Testis (tissue), 3 donors: ENCODE measurements around the gene MLYCD. TPM values are rescaled to one million over a fixed set of nuclear protein-coding genes. Genes with fewer than 3 reads are reported as not detected.
A peak's percentile ranks its signal among the peaks of the same experiment; 100 is the strongest.

Experiments used
- DNase-seq: peaks from one replicate; pipeline ENCODE4 v3.0.0-alpha.2; 2019
- H3K27ac ChIP-seq, 2 donors: fragments of 200-600 bp; sonication (generic); one replicate each; pipeline ENCODE4 v1.5.1; 2019
- H3K27me3 ChIP-seq: fragments of 200-600 bp; sonication (generic); one replicate; pipeline ENCODE4 v1.5.1; 2019
- H3K36me3 ChIP-seq: fragments of 200-600 bp; sonication (generic); one replicate; pipeline ENCODE4 v1.5.1; 2017; ENCODE audit warnings: low read depth; ENCODE audit errors: missing control alignments
- H3K4me1 ChIP-seq: fragments of 200-600 bp; sonication (generic); one replicate; pipeline ENCODE4 v1.5.1; 2019
- H3K4me3 ChIP-seq, 2 donors: fragments of 200-600 bp; sonication (generic); one replicate each; pipeline ENCODE4 v1.5.1; 2017 to 2019
- H3K9me3 ChIP-seq: fragments of 200-600 bp; sonication (generic); one replicate; pipeline ENCODE4 v1.5.1; 2017
- CTCF ChIP-seq, 3 experiments: fragments of 450-650 bp in 2 of 3; fragments of 200-600 bp in 1 of 3; sonication (generic) in 1 of 3; IDR thresholded peaks; one replicate each; pipeline ENCODE4 v1.5.1; 2016 to 2019; ENCODE audit warnings: antibody characterized with exemption in 3 of 3, mild to moderate bottlenecking in 2 of 3, moderate library complexity in 1 of 3
- POLR2A ChIP-seq: fragments of 450-650 bp; IDR thresholded peaks from one replicate; pipeline ENCODE4 v1.6.1; 2017; ENCODE audit warnings: antibody characterized with exemption, mild to moderate bottlenecking, moderate library complexity
- WGBS, 2 donors: methylation state at CpG; one replicate each; pipeline ENCODE4 v1.1.5; 2018; 5-methylcytosine and 5-hydroxymethylcytosine counted together
- intact Hi-C: fragments of 100-400 bp; cut with DNase I; formaldehyde crosslinking; loops from one replicate; pipeline ENCODE4 v1.15.1; 2023; ENCODE audit warnings: low total_unique reads
- polyA plus RNA-seq: library from polyadenylated mRNA; stranded (reverse); fragments of 350-450 nt; fragmentation: Illumina TruSeq; extraction: RNeasy Lipid Tissue Mini Kit (QIAGEN cat#74804); gene quantifications from one replicate; pipeline ENCODE4 v1.2.3, GENCODE V29; 2014; ENCODE audit warnings: low read depth, low replicate concordance; ENCODE audit not compliant: insufficient read depth
- total RNA-seq, 2 donors: library from RNA; depleted of rRNA; stranded (reverse); fragments of >200 nt; gene quantifications; one replicate each; pipeline ENCODE4 v1.2.3, GENCODE V29; 2016

Gene MLYCD
- total and polyA plus RNA-seq, 3 donors from 2014 or later: 4.5 to 22.1 (median 15.1) TPM

- no peak for DNase-seq
- no peaks in the 10 kb centered on the region for H3K9me3 ChIP-seq
- no peak overlapping the region for H3K27ac ChIP-seq
- intact Hi-C loops: no loop called here
- no peak for TF ChIP-seq POLR2A
- TF ChIP-seq CTCF (IDR thresholded peaks at IDR 0.05): no peak
- no peaks in the 10 kb centered on the region for H3K36me3 ChIP-seq
- peaks cover 9% of the 10 kb centered on the region for H3K4me1 ChIP-seq
- no peak overlapping the region for H3K4me3 ChIP-seq
- WGBS, 2 donors: 80 to 89% methylated on average over 3 of the region's 3 CpGs
- no peaks in the 10 kb centered on the region for H3K27me3 ChIP-seq
Measured at GRCh38 chr16:83891742-83892141, 7.2 kb upstream of the MLYCD start.

- WGBS, 2 donors: 84 to 88% methylated on average over 4 of the region's 4 CpGs
- intact Hi-C loops: no loop called here
- H3K27me3 ChIP-seq: no peaks in the 10 kb centered on the region
- H3K4me3 ChIP-seq: no peak overlapping the region
- DNase-seq: no peak
- H3K36me3 ChIP-seq: no peaks in the 10 kb centered on the region
- H3K4me1 ChIP-seq: peaks cover 7% of the 10 kb centered on the region
- TF ChIP-seq POLR2A (no peak), CTCF (IDR thresholded peaks at IDR 0.05) (no peak)
- no peaks in the 10 kb centered on the region for H3K9me3 ChIP-seq
- H3K27ac ChIP-seq: no peak overlapping the region
Measured at GRCh38 chr16:83895243-83895642, 3.7 kb upstream of the MLYCD start.

GRCh38 chr16:83895942-83896341, 3.0 kb upstream of the MLYCD start:
- 89 to 97% methylated on average over 3 of the region's 3 CpGs for WGBS, 2 donors
- Histone ChIP-seq H3K27ac (no peak overlapping the region), H3K9me3 (no peaks in the 10 kb centered on the region), H3K27me3 (no peaks in the 10 kb centered on the region), H3K4me1 (peaks cover 7% of the 10 kb centered on the region), H3K4me3 (no peak overlapping the region), H3K36me3 (no peaks in the 10 kb centered on the region)
- no peak for DNase-seq
- intact Hi-C loops: no loop called here
- TF ChIP-seq CTCF (IDR thresholded peaks at IDR 0.05) (no peak), POLR2A (no peak)

- Histone ChIP-seq H3K27ac (peak overlapping the region; percentile 61 to 88), H3K4me1 (peaks cover 16% of the 10 kb centered on the region), H3K27me3 (no peaks in the 10 kb centered on the region), H3K4me3 (peak overlapping the region; percentile 71 to 83), H3K36me3 (no peaks in the 10 kb centered on the region), H3K9me3 (no peaks in the 10 kb centered on the region)
- TF ChIP-seq POLR2A (no peak), CTCF (IDR thresholded peaks at IDR 0.05) (no peak)
- WGBS, 2 donors: 0% methylated on average over 2 to 41 of the region's 73 CpGs
- DNase-seq: peak; percentile 49
- intact Hi-C loops: no loop called here
Measured at GRCh38 chr16:83899272-83899897, 470 bp downstream of the MLYCD start.

- DNase-seq: no peak
- peaks cover 16% of the 10 kb centered on the region for H3K4me1 ChIP-seq
- peak overlapping the region in 1 of 2 donors; percentile 88 for H3K27ac ChIP-seq
- TF ChIP-seq CTCF (IDR thresholded peaks at IDR 0.05): no peak
- no peak for TF ChIP-seq POLR2A
- WGBS, 2 donors: 38 to 47% methylated on average over 3 of the region's 3 CpGs
- peak overlapping the region; percentile 71 to 83 for H3K4me3 ChIP-seq
- H3K36me3 ChIP-seq: no peaks in the 10 kb centered on the region
- no peaks in the 10 kb centered on the region for H3K27me3 ChIP-seq
- intact Hi-C loops: no loop called here
- no peaks in the 10 kb centered on the region for H3K9me3 ChIP-seq
Measured at GRCh38 chr16:83899978-83900377, 1.1 kb downstream of the MLYCD start.
